ENCODE results near the gene SLX9.

SLX9 gene

DNA sequence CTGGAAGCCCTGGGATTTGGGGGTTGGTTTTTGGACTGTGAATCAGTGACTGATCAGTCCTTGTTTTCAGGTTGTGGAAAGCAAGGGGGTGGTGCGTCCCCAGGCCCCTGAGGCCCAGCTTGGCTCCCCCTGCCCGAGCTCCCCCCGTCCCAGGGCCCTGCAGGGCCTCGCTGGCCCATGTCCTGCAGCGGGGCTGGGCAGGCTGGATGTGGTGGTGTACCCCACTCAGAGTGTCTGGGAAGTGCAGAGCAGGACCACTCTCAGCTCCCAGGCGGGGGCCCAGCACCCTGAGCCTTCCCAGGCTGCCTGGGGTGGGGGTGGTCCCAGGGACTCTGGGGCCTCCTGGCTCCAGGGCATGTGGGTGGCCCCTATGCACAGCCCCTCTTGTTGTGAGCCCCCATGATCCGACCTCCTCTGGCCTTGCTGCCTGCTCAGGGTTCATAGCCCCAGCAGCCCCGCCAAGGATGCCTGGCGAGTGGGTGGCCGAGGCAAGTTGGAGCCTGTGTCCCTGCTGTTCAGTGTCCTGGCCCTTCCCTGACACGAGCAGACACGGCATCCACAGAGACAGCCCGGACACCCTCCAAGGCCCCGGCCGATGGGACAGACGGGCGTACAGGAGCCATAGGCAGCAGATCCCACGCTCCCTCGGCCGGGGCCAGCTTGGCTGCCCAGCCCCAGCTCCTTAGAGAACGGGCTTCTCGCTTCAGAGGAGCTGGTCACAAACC is 37.9 kb downstream of the SLX9 start:
- no peak for DNase-seq

GRCh38 chr21:44979687-44980561 is 40.1 kb downstream of the SLX9 start:
- DNase-seq, result no peak

DNA sequence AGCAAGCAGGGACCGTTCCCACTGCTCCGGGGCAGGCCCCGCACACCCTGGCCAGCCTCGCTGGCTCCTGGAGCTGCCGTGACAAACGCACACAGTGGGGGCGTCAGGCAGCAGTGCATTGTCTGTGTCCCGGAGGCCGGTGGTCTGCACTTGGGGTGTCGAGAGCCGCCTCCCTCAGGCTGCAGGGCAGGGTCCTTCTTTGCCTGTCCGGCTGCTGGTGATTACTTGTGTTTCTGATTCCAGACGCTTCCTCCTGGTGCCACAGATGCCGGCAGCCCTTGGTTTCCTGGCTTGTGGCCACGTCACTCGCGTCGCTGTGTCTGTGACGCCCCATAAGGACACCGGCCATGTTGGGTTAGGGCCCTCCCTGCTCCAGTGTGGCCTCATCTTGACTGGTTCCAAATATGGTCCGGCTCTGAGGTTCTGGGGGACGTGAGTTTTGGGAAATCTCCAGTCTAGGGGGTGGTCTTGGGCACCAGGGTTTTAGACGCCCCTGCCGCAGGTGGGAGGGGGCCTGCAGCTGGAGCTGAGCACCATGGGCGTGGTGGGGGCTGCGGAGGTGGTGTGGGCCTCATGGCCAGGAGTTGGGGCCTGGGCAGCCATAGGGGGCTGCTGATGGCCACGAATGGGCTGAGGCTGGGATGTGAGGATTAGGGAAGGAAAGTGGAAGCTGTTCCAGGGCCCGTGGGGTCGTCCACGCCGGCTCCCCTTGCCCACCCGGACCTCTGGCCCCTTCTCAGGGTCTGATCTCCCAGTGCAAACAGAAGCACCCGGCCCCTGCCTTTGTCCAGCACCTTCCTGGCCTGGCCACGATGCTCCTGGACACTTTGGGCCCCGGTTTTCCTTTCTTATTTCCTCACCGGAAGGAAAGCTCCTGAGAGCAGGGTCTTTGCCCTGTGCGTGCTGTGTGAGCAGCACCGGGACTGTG is 41.0 kb downstream of the SLX9 start:
- no peak for DNase-seq

- DNase-seq, result peak; percentile 74
Observed at GRCh38 chr21:44982558-44983250, 42.9 kb downstream of the SLX9 start.

GRCh38 chr21:44983421-44984206 is 43.8 kb downstream of the SLX9 start:
- DNase-seq, result no peak

- DNase-seq, result no peak
Observed at GRCh38 chr21:44984428-44984791, 44.6 kb downstream of the SLX9 start.

- DNase-seq, result no peak
Observed at GRCh38 chr21:44984792-44985440, 45.1 kb downstream of the SLX9 start.

GRCh38 chr21:44985441-44986401 is 45.9 kb downstream of the SLX9 start:
- no peak for DNase-seq

GRCh38 chr21:44986471-44987291 is 46.9 kb downstream of the SLX9 start:
- no peak for DNase-seq

DNA sequence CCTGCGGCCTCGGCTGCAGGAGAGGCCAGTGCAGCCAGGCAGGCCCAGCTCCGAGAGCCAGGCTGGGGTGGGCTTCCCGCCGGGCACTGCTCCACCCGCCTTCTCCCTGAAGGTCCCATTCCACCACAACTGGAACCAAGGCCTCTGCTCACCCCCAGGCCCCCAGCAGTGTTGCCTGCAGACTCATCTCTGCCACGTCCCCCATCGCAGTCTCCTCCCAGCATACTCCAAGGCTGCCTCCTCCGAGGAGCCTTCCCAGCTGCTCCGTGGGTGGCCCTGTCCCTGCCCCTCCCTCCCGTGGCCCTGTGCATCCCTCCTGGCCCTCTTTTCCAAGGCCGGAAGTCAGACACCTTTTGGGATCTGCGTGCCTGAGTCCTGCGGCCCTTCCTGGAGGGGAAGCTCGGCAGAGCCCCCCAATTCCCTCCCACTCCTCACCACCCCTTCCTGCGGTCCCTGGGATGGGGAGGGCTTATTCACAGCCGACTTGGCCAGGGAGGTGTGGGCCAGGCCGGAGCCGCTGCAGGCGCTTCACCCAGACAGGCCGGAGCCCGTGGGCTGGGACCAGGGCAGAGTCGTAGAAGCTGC is 47.6 kb downstream of the SLX9 start:
- DNase-seq, result no peak

GRCh38 chr21:44987886-44988606 is 48.2 kb downstream of the SLX9 start:
- DNase-seq, result no peak

DNA sequence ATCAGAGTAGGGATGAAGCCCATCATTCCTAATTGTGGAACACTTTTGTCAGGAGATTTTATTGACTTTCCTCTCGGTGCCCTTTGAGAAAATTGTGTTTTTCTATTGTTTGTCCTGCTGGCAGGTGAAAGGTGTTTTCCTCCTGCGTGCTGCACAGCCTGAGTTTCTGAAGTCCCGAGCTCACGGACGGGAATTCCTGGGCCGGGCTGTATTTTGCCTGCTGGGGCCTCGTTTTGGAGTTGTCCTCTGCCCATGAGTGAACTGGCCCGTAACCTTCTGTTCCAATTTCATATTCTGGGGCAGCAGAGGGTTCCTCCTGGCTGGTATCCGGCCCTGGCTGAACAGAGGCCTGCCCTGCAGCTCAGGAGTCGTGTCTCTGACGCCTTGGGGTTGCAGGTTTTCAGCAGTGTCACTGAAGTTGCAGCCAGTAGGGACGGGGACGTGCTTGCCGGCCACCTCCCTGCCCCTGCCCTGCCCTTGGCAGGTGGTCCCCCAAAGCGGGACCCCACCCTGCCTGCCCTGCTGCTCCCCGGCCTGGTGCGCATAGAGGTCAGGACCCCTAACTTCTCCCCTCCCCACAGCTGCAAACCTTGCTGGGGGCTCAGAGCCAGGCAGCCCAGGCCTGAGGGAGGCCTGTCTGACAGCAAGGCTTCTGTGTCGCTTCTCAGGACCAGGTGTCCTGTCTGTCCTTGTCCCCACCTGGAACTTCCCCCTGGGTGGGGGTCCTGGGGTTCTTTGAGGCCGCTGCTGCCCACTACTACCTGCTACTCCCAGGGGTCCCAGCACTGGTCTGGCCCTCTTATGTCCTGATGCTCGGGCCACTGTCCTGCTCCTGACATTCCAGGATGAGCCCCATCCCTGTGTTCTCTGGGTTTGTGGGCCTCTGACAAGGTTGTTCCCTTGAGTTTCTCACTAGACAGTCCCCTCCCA is 49.0 kb downstream of the SLX9 start:
- DNase-seq, result no peak

DNA sequence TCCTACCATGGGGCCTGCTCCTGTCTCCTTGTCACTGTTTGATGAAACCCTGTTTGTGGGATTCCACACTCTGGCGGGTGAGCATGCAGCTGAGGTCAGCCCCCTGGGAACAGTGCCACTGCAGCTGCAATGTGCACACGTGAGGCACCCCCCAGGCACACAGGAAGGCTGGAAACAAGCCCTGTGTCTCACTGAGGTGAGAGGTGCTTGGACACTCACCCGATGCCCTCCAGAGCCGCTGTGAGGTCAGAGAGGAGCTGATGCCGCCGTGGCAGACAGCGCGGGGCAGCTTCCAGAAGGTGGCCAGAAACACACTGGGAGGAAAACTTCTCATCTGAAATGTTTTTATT is 49.7 kb downstream of the SLX9 start:
- peak; percentile 39 for DNase-seq

DNA sequence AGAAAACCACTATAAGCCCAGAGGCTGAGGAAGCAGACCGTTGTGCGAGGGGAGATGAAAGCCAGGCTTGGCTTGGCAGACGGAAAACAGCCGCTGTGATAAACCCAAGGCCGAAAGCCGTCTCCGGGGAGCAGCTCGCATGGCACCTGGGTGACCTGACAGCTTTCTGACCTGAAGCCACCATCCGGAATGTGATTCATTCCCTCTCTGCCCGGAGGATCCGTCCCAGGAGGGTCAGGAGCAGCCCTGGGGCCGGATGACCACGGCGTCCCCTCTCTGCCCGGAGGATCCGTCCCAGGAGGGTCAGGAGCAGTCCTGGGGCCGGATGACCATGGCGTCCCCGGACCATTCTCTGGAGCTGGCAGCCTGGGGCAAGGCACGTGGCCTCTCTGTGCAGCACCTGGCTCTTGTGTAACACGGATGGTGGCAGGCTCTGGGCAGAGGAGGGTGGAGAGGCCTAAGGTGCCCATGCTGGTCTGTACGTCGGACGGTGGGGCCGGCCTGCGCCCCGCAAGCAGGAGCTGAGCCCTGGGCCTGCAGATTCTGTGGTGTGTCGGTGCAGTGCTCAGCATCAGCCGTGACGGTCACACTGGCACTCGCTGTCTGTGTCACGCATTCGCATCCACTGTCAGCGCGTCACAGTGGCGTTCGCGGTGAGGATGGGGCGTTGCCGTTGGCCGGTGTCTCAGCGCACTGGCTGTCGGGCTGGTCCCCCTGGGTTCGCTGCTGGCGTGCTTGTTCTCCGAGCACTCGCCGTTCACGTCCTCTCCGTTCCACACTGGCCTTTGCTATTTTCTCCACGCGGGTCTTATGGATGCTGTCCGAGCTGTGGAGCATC is 50.3 kb downstream of the SLX9 start:
- no peak for DNase-seq

DNA sequence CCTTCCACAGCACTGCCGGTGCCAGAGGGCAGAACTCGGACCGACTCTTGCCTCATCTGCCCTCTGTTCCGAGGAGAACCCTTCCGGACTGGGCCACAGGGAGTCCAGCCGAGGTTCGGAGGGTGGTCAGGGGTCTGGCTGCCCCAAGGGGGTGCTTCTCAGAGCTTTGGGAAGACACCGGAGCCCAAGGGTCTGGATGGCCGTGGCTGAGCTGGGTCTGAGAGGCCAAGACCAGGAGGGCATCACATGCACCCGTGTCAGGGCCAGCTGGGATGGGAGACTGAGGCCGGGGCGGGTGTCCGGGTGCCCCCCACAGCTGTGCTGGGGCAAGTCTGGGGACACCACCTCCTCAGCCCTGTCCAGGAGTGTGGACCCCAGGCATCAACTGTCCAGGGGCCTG is 51.1 kb downstream of the SLX9 start:
- no peak for DNase-seq
